ENCODE data around the gene CDH13. TPM values are rescaled to one million over a fixed set of nuclear protein-coding genes. Genes with fewer than 3 reads are reported as not detected.

CDH13 gene
- polyA plus RNA-seq, 6 donors from 2014 or later: 0.04 to 0.29 (median 0.19) TPM; not detected in 1

GRCh38 chr16:83328936-83329335, 702.2 kb downstream of the CDH13 start:
- H3K9me3 Mint-ChIP-seq: peaks cover 0 to 2% (median 0%) of the 10 kb centered on the region in 7 donors
- no peak overlapping the region for H3K27ac Mint-ChIP-seq
- H3K4me1 Mint-ChIP-seq: no peaks in the 10 kb centered on the region
- ATAC-seq (ENCODE audit: low read depth in 2 of 2): no peak
- DNase-seq: no peak
- no peak overlapping the region for H3K4me3 Mint-ChIP-seq
- no peaks in the 10 kb centered on the region for H3K36me3 Mint-ChIP-seq
- H3K27me3 Mint-ChIP-seq: peaks cover 0 to 4% (median 0%) of the 10 kb centered on the region in 3 donors

- Mint-ChIP-seq H3K4me3 (no peak overlapping the region), H3K27ac (no peak overlapping the region), H3K27me3 (peaks cover 0 to 4% (median 0%) of the 10 kb centered on the region in 3 donors), H3K4me1 (no peaks in the 10 kb centered on the region), H3K9me3 (peaks cover 0 to 2% (median 0%) of the 10 kb centered on the region in 7 donors), H3K36me3 (no peaks in the 10 kb centered on the region)
- no peak for ATAC-seq (ENCODE audit: low read depth in 2 of 2)
- DNase-seq: no peak
Measured at GRCh38 chr16:83329441-83329840, 702.7 kb downstream of the CDH13 start.

- Mint-ChIP-seq H3K27me3 (no peaks in the 10 kb centered on the region), H3K36me3 (no peaks in the 10 kb centered on the region), H3K4me1 (no peaks in the 10 kb centered on the region), H3K4me3 (no peak overlapping the region), H3K27ac (no peak overlapping the region), H3K9me3 (peaks cover 0 to 2% (median 0%) of the 10 kb centered on the region in 7 donors)
- DNase-seq (no peak), ATAC-seq (ENCODE audit: low read depth in 2 of 2) (no peak)
Measured at GRCh38 chr16:83330251-83330650, 703.5 kb downstream of the CDH13 start.

- ATAC-seq (ENCODE audit: low read depth in 2 of 2): no peak
- H3K9me3 Mint-ChIP-seq: peaks cover 0 to 12% (median 0%) of the 10 kb centered on the region in 7 donors
- H3K27ac Mint-ChIP-seq: no peak overlapping the region
- no peaks in the 10 kb centered on the region for H3K36me3 Mint-ChIP-seq
- no peak overlapping the region for H3K4me3 Mint-ChIP-seq
- DNase-seq: no peak
- no peaks in the 10 kb centered on the region for H3K4me1 Mint-ChIP-seq
- H3K27me3 Mint-ChIP-seq: peaks cover 0 to 12% (median 4%) of the 10 kb centered on the region in 3 donors
Measured at GRCh38 chr16:83335076-83335475, 708.3 kb downstream of the CDH13 start.

- Mint-ChIP-seq H3K27me3 (peaks cover 0 to 12% (median 4%) of the 10 kb centered on the region in 3 donors), H3K36me3 (no peaks in the 10 kb centered on the region), H3K27ac (no peak overlapping the region), H3K4me1 (no peaks in the 10 kb centered on the region), H3K4me3 (no peak overlapping the region), H3K9me3 (peaks cover 0 to 12% (median 0%) of the 10 kb centered on the region in 7 donors)
- ATAC-seq (ENCODE audit: low read depth in 2 of 2): no peak
- no peak for DNase-seq
Measured at GRCh38 chr16:83336603-83337002, 709.8 kb downstream of the CDH13 start.

GRCh38 chr16:83338138-83338537, 711.4 kb downstream of the CDH13 start:
- ATAC-seq (ENCODE audit: low read depth in 2 of 2) (no peak), DNase-seq (no peak)
- Mint-ChIP-seq H3K36me3 (no peaks in the 10 kb centered on the region), H3K4me1 (no peaks in the 10 kb centered on the region), H3K27ac (no peak overlapping the region), H3K27me3 (peaks cover 0 to 12% (median 4%) of the 10 kb centered on the region in 3 donors), H3K9me3 (peaks cover 0 to 12% (median 0%) of the 10 kb centered on the region in 7 donors), H3K4me3 (no peak overlapping the region)

GRCh38 chr16:83338941-83339340, 712.2 kb downstream of the CDH13 start:
- ATAC-seq (ENCODE audit: low read depth in 2 of 2) (no peak), DNase-seq (no peak)
- Mint-ChIP-seq H3K4me1 (no peaks in the 10 kb centered on the region), H3K36me3 (no peaks in the 10 kb centered on the region), H3K9me3 (peaks cover 0 to 12% (median 0%) of the 10 kb centered on the region in 7 donors), H3K27ac (no peak overlapping the region), H3K4me3 (no peak overlapping the region), H3K27me3 (peaks cover 0 to 12% (median 4%) of the 10 kb centered on the region in 3 donors)

GRCh38 chr16:83343935-83344366, 717.2 kb downstream of the CDH13 start:
- no peaks in the 10 kb centered on the region for H3K4me1 Mint-ChIP-seq
- H3K9me3 Mint-ChIP-seq: peaks cover 0 to 2% (median 0%) of the 10 kb centered on the region in 7 donors
- H3K36me3 Mint-ChIP-seq: no peaks in the 10 kb centered on the region
- H3K27ac Mint-ChIP-seq: no peak overlapping the region
- ATAC-seq (ENCODE audit: low read depth in 2 of 2) (no peak), DNase-seq (no peak)
- H3K4me3 Mint-ChIP-seq: no peak overlapping the region
- H3K27me3 Mint-ChIP-seq: peaks cover 0 to 9% (median under 1%) of the 10 kb centered on the region in 3 donors

GRCh38 chr16:83345846-83346640, 719.3 kb downstream of the CDH13 start:
- Mint-ChIP-seq H3K4me1 (no peaks in the 10 kb centered on the region), H3K4me3 (no peak overlapping the region), H3K27me3 (peaks cover 0 to 9% (median 0%) of the 10 kb centered on the region in 3 donors), H3K9me3 (no peaks in the 10 kb centered on the region), H3K36me3 (no peaks in the 10 kb centered on the region), H3K27ac (no peak overlapping the region)
- ATAC-seq (ENCODE audit: low read depth in 2 of 2) (no peak), DNase-seq (no peak)

- no peak for DNase-seq
- Mint-ChIP-seq H3K4me3 (no peak overlapping the region), H3K36me3 (no peaks in the 10 kb centered on the region), H3K4me1 (no peaks in the 10 kb centered on the region), H3K27ac (no peak overlapping the region), H3K27me3 (peaks cover 5 to 9% (median 5%) of the 10 kb centered on the region in 3 donors), H3K9me3 (peaks cover 0 to 3% (median 0%) of the 10 kb centered on the region in 7 donors)
- no peak for ATAC-seq (ENCODE audit: low read depth in 2 of 2)
Measured at GRCh38 chr16:83348991-83349390, 722.2 kb downstream of the CDH13 start.

- Mint-ChIP-seq H3K27ac (no peak overlapping the region), H3K27me3 (peaks cover 5 to 6% (median 5%) of the 10 kb centered on the region in 3 donors), H3K36me3 (no peaks in the 10 kb centered on the region), H3K4me1 (no peaks in the 10 kb centered on the region), H3K9me3 (peaks cover 0 to 5% (median 0%) of the 10 kb centered on the region in 7 donors), H3K4me3 (no peak overlapping the region)
- DNase-seq (no peak), ATAC-seq (ENCODE audit: low read depth in 2 of 2) (no peak)
Measured at GRCh38 chr16:83350481-83350880, 723.7 kb downstream of the CDH13 start.

GRCh38 chr16:83351846-83352245, 725.1 kb downstream of the CDH13 start:
- DNase-seq (no peak), ATAC-seq (ENCODE audit: low read depth in 2 of 2) (no peak)
- Mint-ChIP-seq H3K4me1 (no peaks in the 10 kb centered on the region), H3K27ac (no peak overlapping the region), H3K9me3 (peaks cover 0 to 5% (median 0%) of the 10 kb centered on the region in 7 donors), H3K27me3 (peaks cover 0 to 5% (median 5%) of the 10 kb centered on the region in 3 donors), H3K4me3 (no peak overlapping the region), H3K36me3 (no peaks in the 10 kb centered on the region)

- Mint-ChIP-seq H3K27me3 (peaks cover 0 to 5% (median 5%) of the 10 kb centered on the region in 3 donors), H3K27ac (no peak overlapping the region), H3K4me1 (no peaks in the 10 kb centered on the region), H3K36me3 (no peaks in the 10 kb centered on the region), H3K9me3 (peaks cover 0 to 5% (median 0%) of the 10 kb centered on the region in 7 donors), H3K4me3 (no peak overlapping the region)
- no peak for DNase-seq
- no peak for ATAC-seq (ENCODE audit: low read depth in 2 of 2)
Measured at GRCh38 chr16:83353241-83353640, 726.5 kb downstream of the CDH13 start.

GRCh38 chr16:83354015-83354414, 727.2 kb downstream of the CDH13 start:
- no peaks in the 10 kb centered on the region for H3K4me1 Mint-ChIP-seq
- H3K36me3 Mint-ChIP-seq: no peaks in the 10 kb centered on the region
- H3K27ac Mint-ChIP-seq: no peak overlapping the region
- DNase-seq: no peak
- no peak overlapping the region for H3K4me3 Mint-ChIP-seq
- peaks cover 0 to 5% (median 0%) of the 10 kb centered on the region in 7 donors for H3K9me3 Mint-ChIP-seq
- peaks cover 0 to 5% (median 5%) of the 10 kb centered on the region in 3 donors for H3K27me3 Mint-ChIP-seq
- ATAC-seq (ENCODE audit: low read depth in 2 of 2): no peak

All from naive B cell (primary cell).